Tibial nerve (tissue), 3 donors: Measurements from ENCODE around the gene KCNS3.

Source experiments
- POLR2A ChIP-seq, 2 donors: fragments of 450-650 bp; IDR thresholded peaks; one replicate each; pipeline ENCODE4 v1.6.1; 2017; ENCODE audit warnings: antibody characterized with exemption in 2 of 2, mild to moderate bottlenecking in 2 of 2, moderate library complexity in 2 of 2
- TF ChIP-seq, protein P1 (sequence below), 5 experiments: fragments of 200-600 bp in 3 of 5; fragments of 450-650 bp in 2 of 5; sonication (generic) in 3 of 5; IDR thresholded peaks; one replicate each; pipeline ENCODE4 v1.5.1; 2016 to 2019; ENCODE audit warnings: antibody characterized with exemption in 5 of 5, mild to moderate bottlenecking in 3 of 5, moderate library complexity in 2 of 5

DNA sequence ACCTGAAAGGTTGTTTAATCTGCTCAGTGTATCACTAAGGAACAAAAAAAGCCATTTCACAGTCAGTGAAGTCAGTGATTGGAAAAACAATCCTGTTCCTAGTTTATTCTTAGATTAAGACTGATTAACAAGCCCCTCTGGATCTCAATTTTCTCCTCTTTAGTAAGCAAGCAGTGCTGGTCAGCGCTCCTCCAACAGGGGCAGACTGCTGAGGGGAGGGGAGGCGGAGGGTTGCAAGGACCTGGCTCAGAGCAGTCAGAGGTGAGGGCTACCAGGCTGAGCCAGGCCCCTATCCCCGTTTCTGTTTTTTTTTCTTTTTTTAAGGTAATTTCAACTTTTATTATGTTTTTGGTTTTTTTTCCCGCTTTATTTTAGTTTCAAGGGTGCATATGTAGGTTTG, 24.7 kb upstream of the KCNS3 start:
- TF ChIP-seq, protein P1, sequence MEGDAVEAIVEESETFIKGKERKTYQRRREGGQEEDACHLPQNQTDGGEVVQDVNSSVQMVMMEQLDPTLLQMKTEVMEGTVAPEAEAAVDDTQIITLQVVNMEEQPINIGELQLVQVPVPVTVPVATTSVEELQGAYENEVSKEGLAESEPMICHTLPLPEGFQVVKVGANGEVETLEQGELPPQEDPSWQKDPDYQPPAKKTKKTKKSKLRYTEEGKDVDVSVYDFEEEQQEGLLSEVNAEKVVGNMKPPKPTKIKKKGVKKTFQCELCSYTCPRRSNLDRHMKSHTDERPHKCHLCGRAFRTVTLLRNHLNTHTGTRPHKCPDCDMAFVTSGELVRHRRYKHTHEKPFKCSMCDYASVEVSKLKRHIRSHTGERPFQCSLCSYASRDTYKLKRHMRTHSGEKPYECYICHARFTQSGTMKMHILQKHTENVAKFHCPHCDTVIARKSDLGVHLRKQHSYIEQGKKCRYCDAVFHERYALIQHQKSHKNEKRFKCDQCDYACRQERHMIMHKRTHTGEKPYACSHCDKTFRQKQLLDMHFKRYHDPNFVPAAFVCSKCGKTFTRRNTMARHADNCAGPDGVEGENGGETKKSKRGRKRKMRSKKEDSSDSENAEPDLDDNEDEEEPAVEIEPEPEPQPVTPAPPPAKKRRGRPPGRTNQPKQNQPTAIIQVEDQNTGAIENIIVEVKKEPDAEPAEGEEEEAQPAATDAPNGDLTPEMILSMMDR (IDR thresholded peaks at IDR 0.05) = no peak
- TF ChIP-seq POLR2A (IDR thresholded peaks at IDR 0.05) = no peak
